ENCODE results near the gene PHF19. TPM values are rescaled to one million over a fixed set of nuclear protein-coding genes. Genes with fewer than 3 reads are reported as not detected.
A peak's percentile ranks its signal among the peaks of the same experiment; 100 is the strongest.

Gene PHF19
- total RNA-seq, 1 experiment from 2014 or later: 66.8 TPM

GRCh38 chr9:120912958-120913646, 36.1 kb upstream of the PHF19 start:
- peaks cover 10% of the 10 kb centered on the region; the same call in 1 of the 2 replicates for H3K4me1 ChIP-seq (ENCODE audit: insufficient read depth, low read length)
- no peak overlapping the region for H3K4me2 ChIP-seq (ENCODE audit: insufficient read depth, insufficient read length, low read length)
- no peak overlapping the region for H2BK5ac ChIP-seq (ENCODE audit: insufficient read length, low read length)
- no peak overlapping the region for H2AK5ac ChIP-seq (ENCODE audit: insufficient read length, low read length)
- no peak overlapping the region for H4K8ac ChIP-seq (replicated peaks; ENCODE audit: insufficient read length, low read depth, low read length)
- 0 out of 7 replicates have a peak overlapping the region, but pooled peaks of 2 of the 3 experiments have one; percentile 62 to 68 for H3K27ac Mint-ChIP-seq
- H3T11ph ChIP-seq (ENCODE audit: low read length): no peak overlapping the region
- no peaks in the 10 kb centered on the region for H3K27me3 Mint-ChIP-seq (ENCODE audit: low read depth)
- no peak overlapping the region for H2AFZ ChIP-seq (ENCODE audit: low read length)
- H3K79me2 ChIP-seq (ENCODE audit: insufficient read depth, low read length): no peaks in the 10 kb centered on the region
- no peak overlapping the region for H3K18ac ChIP-seq (ENCODE audit: insufficient read length, low read depth, low read length)
- no peak overlapping the region for H3K4me3 Mint-ChIP-seq
- H3K36me3 Mint-ChIP-seq (ENCODE audit: insufficient read depth in 1 of 3, low read depth in 3 of 3): peaks cover 0 to 6% (median 5%) of the 10 kb centered on the region in 3 experiments; a peak in 3 of 7 replicates
- H3K23ac ChIP-seq (ENCODE audit: insufficient read length, low read depth, low read length): no peak overlapping the region
- DNase-seq: no peak
- TF ChIP-seq CTCF (conservative IDR thresholded peaks at IDR 0.05): no peak
- no peak overlapping the region for H3K4ac ChIP-seq (ENCODE audit: low read depth, low read length)
- peaks cover 25 to 42% of the 10 kb centered on the region in 2 experiments for H3K4me1 Mint-ChIP-seq
- H3K79me1 ChIP-seq (ENCODE audit: insufficient read depth, low read depth, low read length, poor library complexity, severe bottlenecking): no peaks in the 10 kb centered on the region
- no peaks in the 10 kb centered on the region for H3K27me3 ChIP-seq (ENCODE audit: insufficient read depth, low read length)
- no CpG with 5 or more reads among the region's 13 CpGs for WGBS (ENCODE audit: extremely low coverage, insufficient read length, low lambda C conversion rate)
- no peak overlapping the region for H3K56ac ChIP-seq (ENCODE audit: insufficient read length, low read depth, low read length)
- H3K27ac ChIP-seq (ENCODE audit: insufficient read length, low read depth, low read length): no peak overlapping the region
- peaks cover 0 to 4% of the 10 kb centered on the region in 2 experiments; a peak in 2 of 5 replicates for H3K9me3 Mint-ChIP-seq
- no peak overlapping the region for H2BK120ac ChIP-seq (ENCODE audit: low read depth, low read length, poor library complexity, severe bottlenecking)
- no peaks in the 10 kb centered on the region for H3K9me3 ChIP-seq (ENCODE audit: control insufficient read depth, low read depth, low read length)
- H3K23me2 ChIP-seq (ENCODE audit: insufficient read length, low read depth, low read length, poor library complexity, severe bottlenecking): no peaks in the 10 kb centered on the region
- no peak overlapping the region for H2BK15ac ChIP-seq (ENCODE audit: low read depth, low read length)
- no peak overlapping the region for H4K91ac ChIP-seq (ENCODE audit: insufficient read length, low read depth, low read length)
- no peaks in the 10 kb centered on the region for H4K20me1 ChIP-seq (ENCODE audit: control insufficient read depth, insufficient read depth, insufficient read length)
- H2BK20ac ChIP-seq (ENCODE audit: low read depth, low read length, poor library complexity, severe bottlenecking): no peak overlapping the region
- no peak overlapping the region for H3K14ac ChIP-seq (ENCODE audit: insufficient read depth, low read length)
- no peak overlapping the region for H3K9ac ChIP-seq (ENCODE audit: extremely low read depth, insufficient read length, low read length)
- H2BK12ac ChIP-seq (ENCODE audit: insufficient read length, low read depth, low read length): no peak overlapping the region
- no peak overlapping the region for H4K5ac ChIP-seq (ENCODE audit: insufficient read length, low read depth, low read length)

All from H9 (cell line).